Medulla oblongata (tissue), 1 donor: ENCODE data around the gene G0S2.

Source experiments
- DNase-seq: peaks from one replicate; pipeline ENCODE4 v3.0.0-alpha.2; 2015; ENCODE audit errors: extremely low spot score

G0S2 gene

DNA sequence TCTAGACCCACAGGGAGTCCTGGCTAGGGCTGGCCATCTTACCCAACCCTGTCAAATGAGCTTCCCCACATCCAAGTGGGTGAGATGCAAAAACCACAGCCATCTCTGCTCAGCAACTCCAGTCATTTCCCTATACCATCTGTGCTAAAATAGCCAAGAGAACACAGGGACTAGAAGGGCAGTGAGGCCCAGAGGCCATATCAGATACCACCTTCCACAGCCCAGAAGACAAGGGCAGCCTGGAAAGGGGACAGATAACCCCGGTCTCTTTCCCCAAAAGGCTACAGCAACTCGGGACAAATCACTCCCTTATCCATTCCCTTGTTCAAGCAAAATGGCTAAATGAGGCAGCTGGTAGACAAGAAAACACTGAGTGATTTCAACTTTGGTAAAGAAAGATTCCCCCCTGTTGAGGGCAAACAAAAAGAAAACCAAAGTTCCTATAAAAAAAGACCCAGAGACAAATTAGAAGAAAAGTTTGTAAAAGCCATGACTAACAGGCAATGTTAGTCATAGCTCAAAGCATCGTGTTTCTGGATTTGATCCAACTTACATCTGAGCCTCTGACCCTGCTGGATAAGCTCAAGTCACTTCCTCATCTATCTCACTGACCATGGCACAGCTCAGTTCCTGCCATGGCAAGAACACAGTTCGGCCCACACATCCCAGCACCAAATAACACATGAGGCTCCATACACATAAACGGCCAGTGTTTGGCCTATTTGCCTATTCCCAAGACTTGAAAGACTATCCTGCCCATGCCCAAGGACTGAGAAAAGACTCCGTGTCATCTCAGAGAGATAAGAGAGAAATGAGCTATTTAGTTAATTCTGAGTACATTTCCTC lies 26.1 kb upstream of the G0S2 start:
- peak; percentile 59 for DNase-seq

DNA sequence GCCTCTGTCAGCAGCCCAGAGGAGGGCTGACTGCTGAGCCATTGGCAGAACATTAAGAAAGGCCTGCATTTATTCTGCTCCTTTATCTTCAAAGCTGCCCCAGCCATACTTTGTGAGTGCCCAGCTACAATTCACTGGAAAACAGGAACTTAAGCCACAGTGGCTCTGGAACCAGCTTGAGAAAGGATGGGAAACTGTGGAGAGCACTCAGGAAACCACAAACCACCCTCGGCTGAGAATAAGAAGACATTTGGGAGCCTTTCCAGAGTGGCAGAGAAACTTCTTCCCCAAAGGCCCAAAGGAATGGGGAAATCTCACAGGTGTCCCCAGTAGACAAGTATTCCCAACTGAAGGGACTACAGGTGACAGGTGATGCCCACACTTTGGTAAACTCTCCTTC lies 24.8 kb upstream of the G0S2 start:
- no peak for DNase-seq

DNA sequence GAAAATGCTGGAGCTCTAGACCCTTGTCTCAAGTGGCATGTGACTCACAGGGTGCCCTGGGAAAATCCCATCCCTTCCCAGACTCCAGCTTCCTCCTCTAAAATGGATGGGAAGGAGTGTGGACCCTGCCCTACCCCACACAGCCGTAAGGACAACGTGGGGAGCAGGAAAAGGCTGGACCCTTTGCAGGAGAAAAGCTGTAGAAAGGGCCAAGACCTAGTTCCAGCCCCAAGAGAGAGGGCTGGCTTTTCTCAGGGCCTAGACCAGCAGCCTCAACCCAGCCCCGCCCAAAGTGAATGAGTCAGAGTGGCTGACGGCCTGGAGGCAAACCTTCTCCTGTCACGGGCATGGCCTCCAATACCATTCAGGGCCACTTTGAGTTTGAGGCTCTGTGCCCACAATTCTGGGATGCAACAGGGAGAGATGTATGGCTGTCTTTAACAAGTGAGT lies 24.0 kb upstream of the G0S2 start:
- no peak for DNase-seq

DNA sequence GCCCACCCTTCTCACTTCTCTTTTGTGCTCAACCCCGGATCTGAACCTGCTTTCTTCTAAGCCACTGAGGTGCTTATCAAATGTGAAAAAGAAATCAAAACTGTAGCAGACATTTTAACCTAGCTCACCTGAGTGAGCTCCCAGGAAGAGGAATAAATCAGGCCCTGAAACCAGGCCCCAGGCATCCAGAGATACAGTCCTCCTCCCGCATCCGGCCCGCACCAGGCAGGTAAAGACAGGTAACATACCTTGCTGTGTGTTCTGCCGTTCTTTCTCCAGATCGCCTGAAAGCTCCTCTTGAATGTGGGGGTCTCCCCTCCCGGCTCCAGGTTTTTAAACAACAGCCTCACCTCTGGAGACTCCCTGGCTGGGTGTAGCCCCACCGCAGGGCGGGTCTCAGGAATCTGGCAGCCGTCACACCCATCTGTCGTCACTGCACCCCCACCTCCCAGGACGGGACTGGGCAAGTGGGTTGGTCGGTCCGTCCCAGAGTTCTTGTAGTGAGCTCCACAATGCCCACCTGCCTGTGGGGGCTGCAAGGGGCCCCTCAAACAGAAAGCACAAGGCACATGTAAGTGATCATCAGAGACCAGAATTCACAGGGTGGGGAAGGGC lies 23.0 kb upstream of the G0S2 start, which contains the start of gene LAMB3:
Gene LAMB3 (minus strand): TSS at position 305 of the 615 bp plus-strand sequence. CDS start 1,481 bp downstream, outside the sequence.
- DNase-seq: no peak

DNA sequence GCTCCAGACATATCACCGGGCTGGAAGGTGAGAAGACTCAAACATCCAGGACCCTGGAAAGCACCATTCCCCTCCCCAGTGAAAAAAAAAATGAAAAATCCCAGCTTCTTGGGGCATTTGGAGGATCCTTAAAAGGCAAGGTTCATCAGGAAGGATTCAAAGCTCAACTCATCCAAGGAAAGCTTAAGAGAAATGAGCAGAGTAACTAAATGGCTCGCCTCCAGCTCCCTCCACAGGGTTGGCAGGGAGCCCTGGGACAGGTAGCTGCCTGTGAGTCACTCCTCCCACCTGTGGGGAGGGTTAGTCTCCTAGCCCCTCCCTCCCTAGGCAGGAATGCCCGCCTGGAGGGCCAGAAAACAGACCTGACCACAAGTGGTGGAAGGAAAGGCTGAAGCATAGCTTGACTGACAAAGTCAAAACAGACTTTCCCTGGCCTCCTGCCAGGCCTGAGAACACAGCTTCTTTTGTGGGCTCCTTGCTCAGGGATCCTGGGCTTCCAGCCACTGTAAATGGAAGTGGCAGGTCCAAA lies 22.3 kb upstream of the G0S2 start:
- peak; percentile 98 for DNase-seq

DNA sequence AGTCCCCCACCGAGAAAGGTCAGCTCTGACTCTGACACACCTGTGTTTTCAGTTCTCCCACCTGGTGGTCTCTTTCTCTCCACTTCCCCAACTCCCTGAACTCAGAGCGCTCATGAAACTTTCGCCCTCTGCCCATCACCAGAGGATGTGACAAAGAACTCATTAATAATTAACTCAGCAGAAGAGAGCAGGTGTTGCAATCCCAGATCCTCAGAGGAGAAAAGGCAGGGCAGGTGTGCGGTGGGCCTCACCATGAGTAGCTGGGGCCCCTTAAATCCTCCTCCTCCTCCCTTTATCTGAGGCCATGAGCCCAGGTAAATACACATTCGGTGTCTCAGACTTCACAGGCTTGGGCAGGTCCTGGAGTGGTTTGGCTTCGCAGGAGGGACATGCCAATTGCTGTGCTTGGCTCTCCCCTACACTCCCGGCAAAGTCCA lies 21.3 kb upstream of the G0S2 start:
- DNase-seq: no peak

DNA sequence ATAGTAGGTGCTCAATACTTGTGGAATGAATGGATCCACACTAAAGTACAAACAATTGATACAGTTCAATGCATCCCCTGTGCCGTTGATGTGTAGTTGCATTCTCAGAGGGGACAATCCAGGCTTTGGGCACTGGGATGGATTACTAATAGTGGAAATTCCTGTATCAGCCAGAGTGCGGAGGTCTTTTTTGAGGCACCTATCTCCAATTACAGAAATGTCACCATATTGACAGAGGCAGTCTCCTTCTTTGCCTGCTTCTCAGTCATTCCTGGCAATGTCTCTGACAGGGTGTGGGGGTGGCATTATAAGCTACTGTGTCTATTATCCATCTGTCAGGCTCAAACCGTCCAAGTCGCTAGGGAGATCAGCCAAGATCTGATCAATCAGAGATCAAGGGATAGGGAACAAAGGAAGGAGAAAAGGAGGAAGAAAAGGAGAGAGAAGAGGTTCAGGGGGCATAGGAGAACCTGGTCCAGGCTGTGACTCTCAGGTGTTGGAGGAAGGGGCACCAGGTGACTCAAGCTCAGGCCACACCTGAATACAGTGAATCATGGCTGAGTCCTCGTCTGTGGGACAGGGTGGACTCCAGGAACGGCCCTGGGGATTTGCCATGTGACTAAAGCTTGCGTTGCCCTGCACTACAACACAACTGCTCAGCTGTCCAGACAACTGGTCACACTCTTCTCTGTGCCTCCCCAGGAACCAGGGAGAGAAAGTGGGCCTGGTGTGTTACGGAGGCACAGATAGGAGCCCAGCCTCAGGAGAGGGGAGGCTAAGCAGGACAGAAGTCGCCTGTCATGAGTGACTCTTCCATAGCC lies 19.6 kb upstream of the G0S2 start:
- DNase-seq: no peak

DNA sequence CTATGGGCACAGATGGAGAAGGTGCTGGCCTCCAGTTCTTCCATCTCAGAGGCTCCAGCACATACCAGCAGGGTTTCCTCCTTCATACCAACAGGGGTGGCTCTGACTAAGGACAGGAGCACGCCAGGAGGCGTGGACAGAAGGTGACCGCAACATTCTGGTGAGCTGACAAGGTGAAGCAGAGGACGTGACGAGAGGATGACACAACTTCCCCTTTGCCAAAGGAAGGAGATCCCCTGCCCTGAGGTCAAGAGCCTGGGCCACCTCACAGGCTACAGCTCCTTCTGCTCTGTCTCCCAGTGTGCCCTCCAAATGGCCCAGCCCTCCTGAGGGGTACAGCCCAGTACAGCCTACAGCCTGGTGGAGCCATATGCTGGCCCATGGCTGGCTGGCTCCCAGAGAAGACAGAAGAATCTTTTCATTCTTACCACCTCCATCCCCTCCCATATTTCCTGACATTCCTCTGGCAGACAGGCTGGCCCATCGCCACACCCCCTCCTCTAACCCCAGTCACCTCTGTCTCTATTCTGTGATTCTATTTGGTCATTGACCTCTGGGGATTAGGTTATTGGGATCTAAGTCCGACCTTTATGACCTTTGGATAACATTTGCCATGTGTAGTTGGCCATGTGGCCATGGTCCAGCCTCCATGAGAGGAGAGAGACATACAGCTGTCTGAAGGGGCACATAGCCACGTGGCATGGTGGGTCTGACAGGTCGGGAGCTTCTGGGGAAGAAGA lies 17.9 kb upstream of the G0S2 start:
- no peak for DNase-seq

DNA sequence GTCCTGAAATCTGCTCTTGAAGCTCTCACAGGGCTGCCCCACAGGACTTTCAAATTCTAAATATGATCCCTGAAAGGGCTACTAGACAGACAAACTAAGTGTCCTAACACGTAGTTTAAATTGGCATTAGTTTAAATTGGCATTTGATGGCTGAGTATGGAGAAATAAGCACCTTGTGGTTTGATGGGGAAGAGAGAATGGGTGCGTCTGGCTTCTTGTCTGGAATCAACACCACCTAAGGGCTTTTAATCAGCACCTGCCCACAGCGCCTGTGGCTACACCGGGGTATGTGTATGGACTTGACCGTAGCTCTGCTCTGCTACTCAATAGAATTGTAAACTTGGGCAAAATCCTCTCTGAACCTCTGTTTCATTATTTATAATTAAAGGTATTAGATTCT lies 17.3 kb upstream of the G0S2 start:
- DNase-seq: no peak

DNA sequence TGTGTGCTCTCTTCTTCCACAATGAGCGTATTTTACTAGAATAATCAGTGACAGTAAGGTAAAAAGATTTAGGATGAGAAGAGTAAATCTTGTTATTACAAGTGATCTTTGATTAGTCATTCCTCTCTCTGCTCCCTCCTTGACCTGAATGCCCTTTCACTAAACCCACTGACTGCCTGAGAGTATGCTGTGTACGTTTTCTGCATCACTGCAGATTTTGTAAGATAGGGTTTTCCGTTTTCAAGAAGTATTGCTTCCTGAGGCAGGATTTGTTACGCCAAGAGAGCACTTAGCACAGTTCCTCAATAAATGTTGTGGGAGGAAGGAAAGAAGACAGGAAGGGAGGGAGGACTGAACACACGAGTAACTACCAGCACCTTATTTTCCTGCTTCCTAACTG lies 15.3 kb upstream of the G0S2 start:
- DNase-seq: peak; percentile 34

DNA sequence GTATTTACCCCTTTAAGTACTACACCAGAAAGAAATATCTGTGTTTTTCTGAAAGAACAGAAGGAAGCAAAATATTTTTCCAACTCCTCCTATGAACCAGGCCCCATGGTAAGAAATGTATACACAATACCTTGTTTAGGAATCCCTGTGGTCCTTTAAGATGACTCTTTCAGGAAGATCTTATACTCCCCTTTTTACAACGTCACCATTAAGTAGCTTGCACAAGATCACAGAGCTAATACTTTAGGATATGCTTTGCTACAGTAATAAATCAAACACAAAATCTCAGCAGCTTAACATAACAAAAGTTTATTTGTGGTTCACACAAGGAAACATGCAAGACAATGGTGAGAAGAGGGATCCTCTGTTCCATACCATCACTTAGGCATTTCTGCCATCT lies 14.1 kb upstream of the G0S2 start:
- DNase-seq: no peak

DNA sequence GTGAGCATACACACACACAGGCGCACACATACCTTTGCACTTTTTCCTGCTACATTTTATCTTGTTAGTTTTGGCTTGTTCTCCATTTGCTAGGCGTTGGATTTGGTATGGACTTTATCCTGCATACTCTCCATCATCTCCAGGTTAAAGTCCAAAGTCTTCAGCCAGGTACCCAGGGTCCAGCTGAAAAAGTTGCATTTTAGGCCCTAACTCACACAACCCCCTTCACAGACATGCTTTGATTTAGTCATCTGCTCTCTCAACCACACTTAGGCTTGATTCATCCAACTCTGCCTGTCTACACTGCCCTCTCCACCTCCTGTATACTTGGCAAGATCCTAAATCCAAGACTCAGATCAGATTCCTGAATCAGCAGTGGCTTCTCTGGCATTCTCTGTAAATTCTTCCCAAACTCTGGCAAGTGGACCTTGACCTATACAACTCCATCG lies 12.3 kb upstream of the G0S2 start:
- DNase-seq: no peak

DNA sequence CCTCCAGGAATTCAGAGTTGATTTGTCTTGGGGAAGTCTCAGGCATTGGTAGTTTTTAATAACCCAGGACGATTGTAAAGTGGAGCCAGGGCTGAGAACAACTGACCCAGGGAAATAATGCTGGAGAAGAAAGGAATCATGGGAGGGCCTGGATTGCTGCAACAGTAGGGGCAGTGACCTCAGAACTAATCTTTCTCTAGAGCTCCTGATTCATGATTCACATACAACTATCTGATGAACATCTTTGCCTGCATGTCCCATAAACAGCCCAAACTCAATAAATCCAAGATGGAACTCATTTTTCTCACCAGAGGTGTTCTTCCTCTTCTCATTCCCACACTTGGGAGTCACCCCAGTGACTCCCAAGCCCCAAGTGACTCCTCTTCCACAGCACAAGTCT lies 8.1 kb upstream of the G0S2 start:
- no peak for DNase-seq

DNA sequence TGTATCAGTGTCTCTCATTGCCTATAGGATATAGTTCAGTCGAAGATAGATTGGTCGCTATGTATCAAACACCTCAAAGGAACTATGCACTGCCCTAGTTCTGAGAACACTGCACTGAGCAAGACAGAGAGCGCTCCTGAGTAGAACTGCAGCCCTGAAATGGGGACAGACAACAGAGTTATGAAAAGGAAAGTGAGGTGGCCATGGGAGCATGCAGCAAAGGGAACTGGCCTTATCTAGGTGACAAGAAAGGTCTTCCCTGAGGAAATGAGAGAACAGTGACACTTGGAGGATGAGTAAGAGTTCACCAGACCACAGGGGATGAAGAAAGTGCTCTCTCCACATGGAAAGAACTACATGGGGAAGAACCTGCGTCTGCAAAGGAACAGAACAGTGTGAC lies 7.5 kb upstream of the G0S2 start:
- DNase-seq: no peak

DNA sequence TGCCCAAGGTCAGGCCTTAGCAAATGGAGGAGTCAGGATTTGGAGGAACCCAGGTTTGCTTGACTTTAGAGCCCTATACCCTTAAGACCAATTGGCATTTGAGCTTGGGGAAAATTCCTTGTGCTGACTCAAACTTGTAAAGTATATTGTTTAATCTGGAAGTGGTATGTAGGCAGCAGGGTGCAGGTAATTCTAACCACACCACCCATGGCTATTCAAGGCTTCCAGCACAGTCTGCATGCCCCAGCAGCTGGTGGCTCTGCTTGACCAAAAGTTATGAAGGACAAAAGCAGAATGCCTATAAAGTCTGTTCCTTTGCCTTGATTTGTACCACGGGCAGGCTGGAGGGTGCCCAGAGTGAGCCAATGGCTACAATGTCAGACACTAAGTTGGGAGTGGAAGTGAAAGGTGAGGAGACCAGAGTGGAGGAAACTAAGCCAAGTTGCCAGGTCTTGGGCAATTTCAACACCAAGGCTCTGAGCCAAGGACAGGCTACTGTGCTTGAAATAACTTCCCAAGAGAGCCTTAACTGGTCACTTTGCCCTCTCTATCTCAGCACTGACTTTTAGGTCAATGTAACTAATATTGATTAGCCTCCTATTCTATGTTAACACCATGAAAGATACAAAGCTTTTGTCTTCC lies 4.7 kb upstream of the G0S2 start:
- no peak for DNase-seq

DNA sequence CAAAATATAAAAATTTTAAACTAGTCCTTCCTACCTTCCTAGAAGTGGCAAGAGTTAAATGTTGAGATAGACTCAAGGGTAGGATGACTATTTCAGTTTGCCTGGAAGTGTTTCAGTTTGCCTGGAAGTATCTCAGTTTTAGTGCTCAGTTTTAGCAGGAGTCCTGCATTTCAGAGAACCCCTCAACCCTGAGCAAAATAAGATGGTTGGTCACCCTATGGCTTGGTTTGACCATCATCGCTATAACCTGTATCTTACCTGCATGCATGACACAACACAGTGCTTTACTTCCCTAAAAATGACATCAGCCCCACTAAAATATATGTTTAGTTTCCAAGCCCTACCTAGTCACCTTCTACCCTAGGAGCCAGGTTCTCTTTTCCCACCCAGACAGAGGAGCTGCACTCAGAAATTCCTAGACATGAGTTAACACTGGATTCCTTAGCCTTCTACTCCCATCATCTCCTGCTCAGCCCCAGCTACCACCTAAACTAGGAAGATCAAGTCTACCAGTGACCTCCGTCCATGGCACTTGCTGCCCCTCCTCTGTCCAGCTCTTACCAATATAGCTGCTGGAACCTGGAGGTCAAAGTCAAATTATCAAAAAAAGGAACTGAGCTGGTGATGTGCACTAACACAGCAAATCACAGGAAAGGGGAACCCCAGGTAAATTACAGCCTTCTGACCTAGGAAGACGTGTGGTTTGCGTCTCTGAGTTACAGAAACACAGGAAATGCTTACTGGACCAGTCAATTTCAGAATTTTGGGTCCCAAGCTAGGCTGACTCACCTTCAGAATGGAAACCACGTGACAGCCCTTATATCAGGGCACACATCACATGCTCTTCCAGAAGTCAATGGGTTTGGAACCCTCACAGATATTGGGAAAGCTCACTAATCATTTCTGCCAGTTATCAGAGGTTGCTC lies 2.2 kb upstream of the G0S2 start:
- DNase-seq: no peak

DNA sequence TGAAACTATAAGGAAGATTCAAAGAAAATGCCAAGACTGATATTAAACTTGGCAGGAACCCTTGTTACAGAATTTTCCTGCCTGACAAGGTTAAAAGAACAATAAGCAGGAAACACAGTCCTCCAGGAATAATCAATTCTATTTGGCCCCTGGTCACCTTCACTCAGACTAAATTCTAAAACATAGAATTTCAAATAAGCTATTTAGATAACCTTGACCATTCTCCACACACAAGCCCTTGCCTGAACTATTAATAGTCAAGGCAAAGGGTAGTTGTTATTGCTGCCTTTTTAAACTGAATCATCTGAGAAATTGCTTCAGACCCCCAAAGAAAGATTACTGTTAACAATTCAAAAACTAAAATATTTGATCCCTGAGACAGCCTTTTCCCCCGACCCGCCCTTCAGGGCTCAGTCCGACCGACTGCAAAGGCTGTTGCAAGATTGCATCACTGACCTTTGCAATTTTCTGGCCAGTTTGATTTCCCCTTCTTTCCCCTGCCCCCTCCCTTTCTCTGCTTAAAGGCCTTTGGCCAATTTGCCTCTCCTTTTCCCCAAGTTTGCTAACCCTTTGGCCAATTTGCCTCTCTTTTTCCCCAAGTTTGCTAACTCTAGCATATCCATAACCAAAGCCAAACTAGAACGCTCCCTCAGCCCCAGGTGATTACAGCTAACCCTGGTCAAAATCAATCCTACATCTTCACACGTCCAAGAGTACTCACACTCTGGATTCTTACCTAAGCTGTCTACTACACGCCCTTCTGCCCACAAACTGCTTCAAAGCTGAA lies 1.4 kb upstream of the G0S2 start:
- DNase-seq: no peak

DNA sequence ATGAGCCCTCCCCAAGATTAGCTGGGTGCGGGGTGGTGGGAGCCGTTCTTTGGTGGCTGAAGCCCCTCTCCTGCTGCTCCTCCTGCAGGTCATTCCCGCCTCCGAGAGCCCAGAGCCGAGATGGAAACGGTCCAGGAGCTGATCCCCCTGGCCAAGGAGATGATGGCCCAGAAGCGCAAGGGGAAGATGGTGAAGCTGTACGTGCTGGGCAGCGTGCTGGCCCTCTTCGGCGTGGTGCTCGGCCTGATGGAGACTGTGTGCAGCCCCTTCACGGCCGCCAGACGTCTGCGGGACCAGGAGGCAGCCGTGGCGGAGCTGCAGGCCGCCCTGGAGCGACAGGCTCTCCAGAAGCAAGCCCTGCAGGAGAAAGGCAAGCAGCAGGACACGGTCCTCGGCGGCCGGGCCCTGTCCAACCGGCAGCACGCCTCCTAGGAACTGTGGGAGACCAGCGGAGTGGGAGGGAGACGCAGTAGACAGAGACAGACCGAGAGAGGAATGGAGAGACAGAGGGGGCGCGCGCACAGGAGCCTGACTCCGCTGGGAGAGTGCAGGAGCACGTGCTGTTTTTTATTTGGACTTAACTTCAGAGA lies 448 bp downstream of the G0S2 start:
- no peak for DNase-seq
